ENCODE results near the gene SIRT5.

Gene SIRT5

GRCh38 chr6:13629459-13630116 lies 55.2 kb downstream of the SIRT5 start:
- FAIRE-seq (no peak), DNase-seq (ENCODE audit: insufficient read length, low spot score) (no peak)

- FAIRE-seq (no peak), DNase-seq (ENCODE audit: insufficient read length, low spot score) (no peak)
Observed at GRCh38 chr6:13630499-13630898, 56.1 kb downstream of the SIRT5 start.

GRCh38 chr6:13633343-13633742 lies 58.9 kb downstream of the SIRT5 start:
- no peak for FAIRE-seq

GRCh38 chr6:13635948-13636658 lies 61.7 kb downstream of the SIRT5 start:
- DNase-seq (ENCODE audit: insufficient read length, low spot score) (no peak), FAIRE-seq (no peak)

More at GRCh38 chr6:13633343-13633742, 58.9 kb downstream of the SIRT5 start:
- no peak for DNase-seq (ENCODE audit: insufficient read length, low spot score)

GRCh38 chr6:13638014-13638413 lies 63.6 kb downstream of the SIRT5 start:
- no peak for DNase-seq (ENCODE audit: insufficient read length, low spot score)
- no peak for FAIRE-seq

GRCh38 chr6:13638626-13639025 lies 64.2 kb downstream of the SIRT5 start:
- no peak for FAIRE-seq
- no peak for DNase-seq (ENCODE audit: insufficient read length, low spot score)

GRCh38 chr6:13641315-13641714 lies 66.9 kb downstream of the SIRT5 start:
- FAIRE-seq (no peak), DNase-seq (ENCODE audit: insufficient read length, low spot score) (no peak)

GRCh38 chr6:13643125-13643524 lies 68.7 kb downstream of the SIRT5 start:
- no peak for FAIRE-seq
- no peak for DNase-seq (ENCODE audit: insufficient read length, low spot score)

- FAIRE-seq (no peak), DNase-seq (ENCODE audit: insufficient read length, low spot score) (no peak)
Observed at GRCh38 chr6:13648850-13649249, 74.4 kb downstream of the SIRT5 start.

- FAIRE-seq (no peak), DNase-seq (ENCODE audit: insufficient read length, low spot score) (no peak)
Observed at GRCh38 chr6:13649393-13649792, 75.0 kb downstream of the SIRT5 start.

GRCh38 chr6:13653296-13653695 lies 78.9 kb downstream of the SIRT5 start:
- FAIRE-seq (no peak), DNase-seq (ENCODE audit: insufficient read length, low spot score) (peak; percentile 11)

GRCh38 chr6:13654496-13654895 lies 80.1 kb downstream of the SIRT5 start:
- FAIRE-seq: no peak
- no peak for DNase-seq (ENCODE audit: insufficient read length, low spot score)

- no peak for FAIRE-seq
- no peak for DNase-seq (ENCODE audit: insufficient read length, low spot score)
Observed at GRCh38 chr6:13655700-13656099, 81.3 kb downstream of the SIRT5 start.

- DNase-seq (ENCODE audit: insufficient read length, low spot score) (no peak), FAIRE-seq (no peak)
Observed at GRCh38 chr6:13660273-13660672, 85.9 kb downstream of the SIRT5 start.

GRCh38 chr6:13660893-13661292 lies 86.5 kb downstream of the SIRT5 start:
- DNase-seq (ENCODE audit: insufficient read length, low spot score) (no peak), FAIRE-seq (no peak)

- no peak for DNase-seq (ENCODE audit: insufficient read length, low spot score)
- no peak for FAIRE-seq
Observed at GRCh38 chr6:13661647-13662046, 87.2 kb downstream of the SIRT5 start.

- no peak for DNase-seq (ENCODE audit: insufficient read length, low spot score)
- no peak for FAIRE-seq
Observed at GRCh38 chr6:13662651-13663334, 88.4 kb downstream of the SIRT5 start.

- FAIRE-seq: no peak
- DNase-seq (ENCODE audit: insufficient read length, low spot score): no peak
Observed at GRCh38 chr6:13663986-13664385, 89.6 kb downstream of the SIRT5 start.
